Breast epithelium (tissue), 3 donors: ENCODE results near the gene BIRC5.

ENCODE experiments used
- CTCF ChIP-seq, 3 donors: fragments of 450-650 bp; IDR thresholded peaks; one replicate each; pipeline ENCODE4 v1.5.1; 2016 to 2017; ENCODE audit warnings: antibody characterized with exemption in 3 of 3, mild to moderate bottlenecking in 3 of 3, moderate library complexity in 3 of 3
- POLR2AphosphoS5 ChIP-seq, 3 donors: sonication (generic); formaldehyde crosslinking; IDR thresholded peaks; one replicate each; pipeline ENCODE4 v1.6.1; 2017; ENCODE audit warnings: antibody characterized with exemption in 3 of 3

- TF ChIP-seq CTCF (IDR thresholded peaks at IDR 0.05) = no peak
- TF ChIP-seq POLR2AphosphoS5 (IDR thresholded peaks at IDR 0.05) = no peak
Measured at GRCh38 chr17:78170692-78171590, 43.1 kb upstream of the BIRC5 start.
